Occipital lobe (tissue), 3 donors: Measurements from ENCODE around the gene AK1. TPM values are rescaled to one million over a fixed set of nuclear protein-coding genes. Genes with fewer than 3 reads are reported as not detected.

ENCODE experiments used
- DNase-seq: peaks from one replicate; lab custom pipeline; 2025; lab: John Stamatoyannopoulos, UW
- small RNA-seq: library from RNA; depleted of rRNA; stranded (forward); fragments of <200 nt; gene quantifications from one replicate; pipeline ENCODE3, GENCODE V24; 2014
- total RNA-seq: library from RNA; depleted of rRNA; stranded (reverse); fragments of >200 nt; gene quantifications from one replicate; pipeline ENCODE4 v1.2.3, GENCODE V29; 2014

The AK1 gene
- total RNA-seq, 1 donor from 2014 or later, result 28.4 TPM

GRCh38 chr9:127818574-127818973 is 58.9 kb downstream of the AK1 start:
- no peak for DNase-seq

GRCh38 chr9:127817881-127818434 is 59.5 kb downstream of the AK1 start:
- no peak for DNase-seq

- no peak for DNase-seq
Observed at GRCh38 chr9:127816728-127817127, 60.7 kb downstream of the AK1 start.

Small RNA genes within 50 kb of the gene (small RNA-seq; reads per million reads assigned to genes)
- gene MIR4672 (not detected), gene RF00019 (not detected), gene RNA5SP296 (not detected)

Other genes starting within 250 kb of the AK1 start
- 0.16 TPM for gene CFAP157, start 170.7 kb downstream of the AK1 start, total RNA-seq
- gene PTRH1, start 162.0 kb downstream of the AK1 start, total RNA-seq, result 5.0 TPM
- not detected for gene TTC16, start 161.6 kb downstream of the AK1 start, total RNA-seq
- 7.0 TPM for gene TOR2A, start 142.4 kb downstream of the AK1 start, total RNA-seq
- gene SH2D3C, start 99.0 kb downstream of the AK1 start, total RNA-seq, result 5.1 TPM
- 45.1 TPM for gene CDK9, start 91.6 kb downstream of the AK1 start, total RNA-seq
- gene FPGS, start 74.8 kb downstream of the AK1 start, total RNA-seq, result 18.1 TPM
- gene ENG, start 23.0 kb downstream of the AK1 start, total RNA-seq, result 0.16 TPM
- gene ST6GALNAC6, start 21.9 kb upstream of the AK1 start, total RNA-seq, result 31.8 TPM
- 10.5 TPM for gene ST6GALNAC4, start 39.4 kb upstream of the AK1 start, total RNA-seq
- gene PIP5KL1, start 53.1 kb upstream of the AK1 start, total RNA-seq, result 1.4 TPM
- gene DPM2, start 60.2 kb upstream of the AK1 start, total RNA-seq, result 11.4 TPM
- 2.7 TPM for gene EEIG1, start 103.3 kb upstream of the AK1 start, total RNA-seq
- 6.4 TPM for gene NAIF1, start 189.6 kb upstream of the AK1 start, total RNA-seq
- 36.0 TPM for gene SLC25A25, start 190.6 kb upstream of the AK1 start, total RNA-seq